Smooth muscle cell of the brain vasculature (primary cell): ENCODE data around the gene MYO3B.
"Not testable (repeated sequence)": the region's sequence is repeated elsewhere in the genome, so short reads cannot be mapped to it uniquely, and the experiment has no call there.

Experiments
- DNase-seq: peaks from one replicate; pipeline ENCODE4 v3.0.0-alpha.2; 2012; ENCODE audit warnings: low read depth, low spot score

The MYO3B gene

DNA sequence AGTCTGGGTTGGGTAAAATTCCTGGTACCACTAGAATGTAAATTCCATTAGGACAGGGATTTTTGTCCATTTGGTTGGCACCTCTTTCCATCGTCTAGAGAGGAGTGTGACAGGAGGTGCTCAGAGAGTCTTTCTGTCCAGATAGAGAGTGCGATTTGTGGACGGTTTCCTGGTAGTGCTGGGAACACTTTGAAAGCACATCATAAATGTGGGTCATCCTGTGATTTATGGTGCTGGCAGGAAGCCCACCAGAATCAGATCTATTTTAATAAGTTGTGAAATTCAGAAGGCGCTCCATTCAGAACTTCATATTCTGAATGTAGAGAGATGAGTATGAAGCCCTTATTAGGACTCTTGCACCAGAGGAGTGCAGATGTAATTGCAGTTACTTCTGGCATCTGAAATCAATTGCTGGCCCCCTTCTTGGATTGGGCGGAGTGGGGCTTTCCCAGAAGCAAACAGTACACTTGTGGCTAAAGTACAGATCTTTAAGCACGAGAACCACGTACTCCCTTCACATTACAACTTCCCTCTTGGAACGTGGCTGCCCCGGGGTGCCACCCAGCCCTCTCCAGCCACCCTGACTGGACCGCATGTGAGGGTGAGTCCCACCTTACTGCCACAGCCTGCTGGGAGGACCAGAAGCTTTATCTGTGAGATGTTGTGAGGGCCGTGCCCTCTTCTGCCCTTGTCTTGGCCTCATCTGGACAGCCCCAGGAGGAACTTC lies 243.2 kb downstream of the MYO3B start:
- no peak for DNase-seq

- DNase-seq: no peak
Observed at GRCh38 chr2:170423919-170424318, 246.0 kb downstream of the MYO3B start.

- DNase-seq: no peak
Observed at GRCh38 chr2:170425281-170425751, 247.4 kb downstream of the MYO3B start.

DNA sequence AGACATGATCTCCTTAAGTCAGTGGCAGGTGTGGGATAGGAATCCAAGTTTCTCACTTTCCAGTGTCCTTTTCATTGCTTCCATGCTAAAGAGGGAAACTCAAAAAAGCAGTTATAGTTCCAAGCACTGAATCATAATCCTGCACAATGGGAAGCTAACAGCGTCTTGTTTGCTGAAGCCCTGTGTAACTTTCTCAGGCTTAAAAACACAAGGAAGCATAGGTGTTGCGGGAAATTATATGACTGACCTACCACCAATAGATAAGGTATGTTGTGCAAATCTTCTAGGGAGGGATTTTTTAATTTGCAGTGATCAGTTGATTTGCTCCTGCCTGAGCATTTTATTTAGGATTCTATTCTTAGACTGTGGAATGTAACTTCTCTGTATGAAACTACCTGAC lies 250.9 kb downstream of the MYO3B start:
- DNase-seq: no peak

DNA sequence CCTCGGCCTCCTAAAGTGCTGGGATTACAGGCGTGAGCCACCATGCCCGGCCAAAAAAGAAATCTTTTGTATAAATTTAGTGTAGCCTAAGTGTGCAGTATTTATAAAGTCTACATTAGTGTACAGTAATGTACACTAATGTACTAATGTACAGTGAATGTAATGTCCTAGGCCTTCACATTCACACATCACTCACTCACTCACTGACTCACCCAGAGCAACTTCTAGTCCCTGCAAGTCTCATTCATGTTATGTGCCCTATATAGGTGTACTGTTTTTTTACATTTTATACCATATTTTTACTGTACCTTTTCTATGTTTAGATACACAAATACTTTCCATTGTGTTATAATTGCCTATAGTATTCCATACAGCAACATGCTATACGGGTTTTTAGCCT lies 254.9 kb downstream of the MYO3B start:
- DNase-seq: no peak

GRCh38 chr2:170433448-170433847 lies 255.5 kb downstream of the MYO3B start:
- DNase-seq: no peak

DNA sequence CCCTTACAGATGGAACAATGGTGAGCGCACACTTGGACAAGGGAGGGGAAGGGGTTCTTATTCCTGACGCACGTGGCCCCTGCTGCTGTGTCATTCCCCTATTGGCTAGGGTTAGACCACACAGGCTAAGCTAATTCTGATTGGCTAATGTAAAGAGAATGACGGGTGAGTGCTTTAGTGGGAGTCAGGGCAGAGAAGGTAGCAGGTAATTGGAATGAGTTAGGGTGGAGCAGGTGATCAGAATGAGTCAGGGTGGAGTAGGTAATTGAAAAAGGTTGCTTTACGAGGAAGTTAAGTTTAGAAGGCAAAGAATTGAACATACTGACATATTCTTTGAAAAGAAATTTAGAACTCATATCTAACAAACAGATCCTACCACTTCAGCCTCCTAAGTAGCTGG lies 256.4 kb downstream of the MYO3B start:
- not testable (repeated sequence) for DNase-seq

- DNase-seq: no peak
Observed at GRCh38 chr2:170434900-170435621, 257.1 kb downstream of the MYO3B start.

DNA sequence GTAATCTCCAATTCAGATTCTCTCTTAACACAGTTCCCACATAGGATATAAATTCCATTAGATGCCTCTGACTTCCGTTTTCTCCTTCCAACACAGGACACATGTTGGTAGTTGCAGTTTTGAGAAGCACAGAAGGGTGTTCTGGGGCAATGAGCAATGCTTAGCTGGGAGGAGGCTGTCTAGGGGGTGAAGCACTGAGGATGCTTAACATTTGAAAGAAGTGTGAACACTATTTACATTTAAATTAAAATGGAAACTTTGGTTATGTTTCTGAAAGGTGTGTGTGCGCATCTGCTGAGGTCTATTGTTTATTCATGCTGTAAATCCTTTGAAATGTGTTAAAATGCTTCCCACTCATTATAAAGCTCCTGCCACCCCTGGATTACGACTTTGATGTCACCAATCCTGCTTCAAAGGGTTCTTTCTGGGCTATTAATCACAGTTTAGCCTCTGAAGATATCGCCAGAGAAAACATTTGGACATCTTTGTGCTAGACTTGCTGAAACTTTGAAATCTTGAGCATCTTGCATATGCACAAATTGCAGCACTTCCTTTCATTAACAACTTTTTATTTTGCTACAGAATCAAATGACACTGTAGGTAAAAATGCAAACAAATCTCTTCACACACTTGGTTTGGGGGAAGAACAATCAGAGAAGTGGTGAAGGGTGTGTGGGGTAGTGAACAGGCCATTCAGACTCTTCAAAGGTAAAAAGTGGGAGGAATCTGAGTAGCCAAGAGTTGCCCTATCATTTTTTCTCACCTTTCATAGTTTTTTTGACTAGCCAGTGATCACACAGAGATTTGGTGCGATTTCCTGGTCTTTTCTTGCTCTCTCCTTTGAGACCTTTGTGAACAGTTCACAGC lies 258.4 kb downstream of the MYO3B start:
- no peak for DNase-seq

GRCh38 chr2:170446078-170446477 lies 268.1 kb downstream of the MYO3B start:
- DNase-seq: no peak

DNA sequence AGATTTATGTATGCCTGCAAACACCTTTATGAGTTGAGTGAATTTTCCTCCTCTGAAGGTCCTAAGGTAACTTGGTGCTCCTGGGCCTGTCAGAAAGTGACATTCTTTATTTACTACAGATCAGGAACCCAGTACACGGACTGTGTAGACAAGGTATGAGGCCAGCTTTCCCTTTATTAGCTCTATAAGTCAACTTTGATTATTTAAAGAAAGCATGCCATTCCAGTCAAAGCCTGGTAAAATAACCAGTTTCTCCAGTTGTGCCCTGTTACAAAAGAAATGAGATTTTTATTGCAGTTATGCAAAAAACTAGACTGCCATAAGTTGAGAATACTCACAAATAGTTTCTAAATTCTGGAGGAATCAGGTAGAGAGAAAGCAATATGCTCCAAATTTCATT lies 271.1 kb downstream of the MYO3B start:
- DNase-seq: no peak

DNA sequence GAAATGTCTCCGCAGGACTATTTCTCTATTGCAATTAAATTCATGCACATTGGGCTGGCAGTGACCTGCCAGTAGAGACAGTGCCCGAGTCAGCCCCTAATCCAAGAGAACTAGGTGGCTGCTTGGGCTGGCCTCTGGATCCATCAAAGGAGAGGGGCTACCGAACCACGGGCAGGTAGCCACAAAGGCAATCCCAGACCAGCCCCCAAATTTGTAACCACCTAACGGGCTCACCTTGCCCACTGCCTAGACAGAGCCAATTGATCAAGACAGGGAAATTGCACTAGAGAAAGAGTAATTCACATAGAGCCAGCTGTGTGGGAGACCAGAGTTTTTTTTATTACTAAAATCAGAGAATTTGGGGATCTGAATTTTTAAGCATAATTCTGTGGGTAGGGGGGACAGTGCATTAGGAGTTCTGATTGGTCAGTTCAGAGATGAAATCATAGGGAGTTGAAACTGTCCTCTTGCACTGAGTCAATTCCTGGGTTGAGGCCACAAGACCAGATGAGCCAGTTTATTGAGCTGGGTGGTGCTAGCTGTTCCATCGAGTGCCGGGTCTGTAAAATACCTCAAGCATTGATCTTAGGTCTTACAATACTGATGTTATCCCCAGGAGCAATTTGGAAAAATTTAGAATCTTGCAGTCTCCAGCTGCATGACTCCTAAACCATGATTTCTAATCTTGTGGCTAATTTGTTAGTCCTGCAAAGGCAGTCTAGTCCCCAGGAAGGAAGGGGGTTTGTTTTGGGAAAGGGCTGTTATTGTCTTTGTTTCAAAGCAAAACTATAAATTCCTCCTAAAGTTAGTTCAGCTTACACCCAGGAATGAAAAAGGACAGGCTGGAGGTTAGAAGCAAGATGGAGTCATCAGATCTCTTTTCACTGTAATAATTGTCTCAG lies 276.8 kb downstream of the MYO3B start:
- DNase-seq: no peak

- DNase-seq: no peak
Observed at GRCh38 chr2:170455617-170456426, 277.9 kb downstream of the MYO3B start.

DNA sequence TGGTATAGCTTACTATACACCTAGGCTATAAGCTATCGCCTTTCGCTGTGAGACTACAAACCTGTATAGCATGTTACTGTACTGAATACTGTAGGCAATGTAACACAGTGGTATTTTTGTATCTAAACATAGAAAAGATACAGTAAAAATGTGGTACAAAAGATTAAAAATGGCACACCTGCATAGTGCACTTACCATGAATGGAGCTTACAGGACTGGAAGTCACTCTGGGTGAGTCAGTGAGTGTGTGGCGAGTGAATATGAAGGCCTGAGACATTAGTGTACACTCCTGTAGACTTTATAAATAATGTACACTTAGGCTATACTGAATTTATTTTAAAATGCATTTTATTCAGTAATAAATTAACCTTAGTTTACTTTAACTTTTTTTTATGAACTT lies 279.0 kb downstream of the MYO3B start:
- no peak for DNase-seq

DNA sequence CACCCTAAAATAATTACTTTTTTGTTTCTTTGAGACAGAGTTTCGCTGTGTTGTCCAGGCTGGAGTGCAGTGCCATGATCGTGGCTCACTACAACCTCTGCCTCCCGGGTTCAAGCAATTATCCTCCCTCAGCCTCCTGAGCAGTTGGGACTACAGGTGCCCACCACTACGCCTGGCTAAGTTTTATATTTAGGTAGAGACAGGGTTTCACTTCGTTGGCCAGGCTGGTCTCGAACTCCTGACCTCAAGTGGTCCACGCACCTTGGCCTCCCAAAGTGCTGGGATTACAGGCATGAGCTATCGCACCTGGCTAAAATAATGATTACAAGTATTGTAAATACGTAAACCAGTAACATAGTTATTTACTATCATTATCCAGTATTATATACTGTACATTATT lies 279.8 kb downstream of the MYO3B start:
- DNase-seq: no peak

DNA sequence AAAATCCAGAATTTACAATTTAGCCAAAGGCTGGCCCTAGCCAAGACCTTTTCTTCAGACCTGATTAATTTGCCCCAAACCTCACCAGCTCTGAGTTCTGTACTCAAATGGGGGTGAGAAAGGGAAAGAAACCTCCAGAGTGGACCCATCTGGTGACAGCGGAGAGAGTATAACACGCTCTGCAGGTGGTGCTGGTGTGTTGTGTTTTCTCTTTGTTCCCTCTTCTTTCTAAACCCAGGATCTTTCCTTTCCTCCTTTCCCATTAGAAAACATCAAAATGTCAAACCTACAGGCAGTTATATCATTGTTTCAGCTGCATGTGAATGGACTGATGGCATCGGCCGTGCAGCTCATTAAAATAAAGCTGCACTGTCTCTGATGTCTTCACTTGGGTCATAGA lies 283.9 kb downstream of the MYO3B start:
- no peak for DNase-seq

DNA sequence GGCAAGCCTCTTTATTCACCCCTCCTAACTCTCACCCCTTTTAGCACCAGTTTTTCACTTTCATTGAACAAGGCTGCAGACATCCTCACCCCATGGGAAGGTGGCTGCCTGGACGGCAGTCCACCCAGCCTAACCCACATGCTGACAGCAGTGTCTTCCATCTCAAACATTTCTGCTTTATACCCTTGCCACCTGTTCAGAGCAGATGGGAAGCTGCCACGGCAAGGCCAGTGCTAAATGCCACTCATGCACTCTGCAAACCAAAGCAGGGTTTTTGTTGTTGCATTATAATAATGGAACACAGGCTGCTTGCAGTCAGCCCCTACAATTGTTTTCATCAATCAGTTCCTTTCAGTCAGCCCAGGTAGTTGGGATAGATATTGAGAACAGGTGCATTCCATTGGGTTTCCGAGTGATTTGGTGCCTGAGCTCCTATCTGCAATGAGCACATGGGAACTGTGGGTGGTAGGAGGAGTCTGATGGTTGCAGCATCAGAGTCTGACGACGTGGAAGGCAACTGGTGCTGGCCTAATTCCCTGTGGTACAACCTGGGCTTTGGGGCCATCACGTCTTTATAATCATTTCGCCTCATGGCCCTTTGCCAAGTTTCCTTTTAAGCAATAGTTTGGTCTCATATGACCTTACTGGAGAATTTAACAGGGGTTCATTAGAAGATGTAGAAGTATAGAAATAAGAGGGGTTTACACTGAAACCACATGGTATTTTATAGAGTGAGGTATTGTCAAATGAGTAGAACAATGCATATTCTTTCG lies 284.7 kb downstream of the MYO3B start:
- DNase-seq: no peak

- DNase-seq: no peak
Observed at GRCh38 chr2:170463206-170463537, 285.2 kb downstream of the MYO3B start.

GRCh38 chr2:170464268-170464667 lies 286.3 kb downstream of the MYO3B start:
- no peak for DNase-seq

DNA sequence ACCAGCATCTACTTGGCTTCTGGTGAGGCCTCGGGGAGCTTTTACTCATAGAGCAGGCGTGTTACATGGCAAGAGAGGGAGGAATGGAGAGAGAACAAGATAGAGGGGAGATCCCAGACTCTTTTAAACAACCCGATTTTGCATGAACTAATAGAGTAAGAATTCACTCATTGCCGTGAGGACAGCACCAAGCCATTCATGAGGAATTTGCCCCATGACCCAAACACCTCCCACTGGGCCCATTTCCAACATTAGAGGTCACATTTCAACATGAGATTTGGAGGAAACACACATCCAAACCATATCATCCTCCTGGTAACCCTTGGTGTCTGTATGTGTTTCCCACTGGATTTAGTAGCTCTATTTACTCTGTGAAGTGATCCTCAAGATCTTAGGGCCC lies 287.3 kb downstream of the MYO3B start:
- no peak for DNase-seq
